Measurements from ENCODE around the gene DLG2.

The DLG2 gene

DNA sequence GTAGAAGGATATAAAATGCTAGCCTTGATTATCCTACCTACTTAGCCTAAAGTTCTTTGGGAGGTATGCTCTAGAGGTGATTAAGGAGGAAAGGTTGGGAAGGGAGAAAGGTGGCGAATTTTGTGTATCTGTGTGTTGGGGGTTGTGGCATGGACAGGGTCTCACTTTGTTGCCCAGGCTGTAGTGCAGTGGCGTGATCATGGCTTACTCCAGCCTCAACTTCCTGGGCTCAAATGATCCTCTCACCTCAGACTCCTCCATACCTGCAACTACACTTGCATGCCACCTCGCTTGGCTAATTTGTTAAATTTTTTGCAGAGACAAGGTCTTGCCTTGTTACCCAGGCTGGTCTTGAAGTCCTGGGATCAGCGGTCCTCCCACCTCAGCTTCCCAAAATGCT lies 1094.8 kb downstream of the DLG2 start:
- no peak for FAIRE-seq

DNA sequence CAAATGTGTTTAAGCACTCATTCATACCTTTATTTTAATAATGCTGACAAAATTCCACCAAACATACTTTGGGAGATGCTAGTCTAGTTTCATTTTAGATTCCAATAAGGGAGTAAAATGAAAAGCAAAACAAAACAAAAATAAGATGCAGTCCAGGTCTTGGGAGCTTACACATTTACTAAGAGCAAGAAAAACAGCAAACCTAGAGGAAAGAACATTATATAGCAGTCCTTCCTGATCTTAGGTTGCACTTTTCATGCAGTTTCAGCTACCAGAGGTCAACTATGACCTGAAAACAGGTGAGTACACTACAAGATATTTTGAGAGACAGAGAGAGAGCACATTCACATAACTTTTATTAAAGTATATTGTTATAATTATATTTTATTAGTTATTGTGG lies 1100.9 kb downstream of the DLG2 start:
- FAIRE-seq: no peak

DNA sequence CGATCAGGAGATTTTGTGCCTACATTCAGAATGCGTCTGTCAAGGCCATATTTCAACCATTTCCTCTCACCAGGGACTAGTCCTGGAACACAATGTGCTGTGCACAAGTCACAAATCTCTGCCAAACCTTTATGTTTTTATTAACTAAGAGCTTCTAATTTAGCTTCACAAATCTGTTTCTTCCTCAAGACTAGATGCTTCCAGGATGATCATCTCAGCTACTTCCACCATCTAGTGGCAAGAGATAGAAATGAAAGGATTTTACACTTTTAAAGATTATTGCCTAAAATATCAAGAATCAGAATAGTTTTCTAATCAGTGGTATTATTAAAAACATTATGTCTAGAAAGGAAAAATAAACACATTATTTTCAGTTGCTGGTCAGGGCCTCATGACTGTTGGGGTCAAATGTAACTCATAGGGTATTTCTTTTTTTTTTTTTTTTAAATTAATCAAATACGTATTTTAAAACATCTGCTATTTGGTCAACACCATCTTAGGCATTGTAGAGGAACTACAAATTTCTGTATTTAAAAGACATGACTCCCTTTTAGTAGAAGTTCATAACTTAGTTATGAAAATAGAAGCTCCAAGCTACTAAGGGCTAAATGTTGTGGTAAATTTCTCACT lies 1102.6 kb downstream of the DLG2 start:
- FAIRE-seq: peak; percentile 70

DNA sequence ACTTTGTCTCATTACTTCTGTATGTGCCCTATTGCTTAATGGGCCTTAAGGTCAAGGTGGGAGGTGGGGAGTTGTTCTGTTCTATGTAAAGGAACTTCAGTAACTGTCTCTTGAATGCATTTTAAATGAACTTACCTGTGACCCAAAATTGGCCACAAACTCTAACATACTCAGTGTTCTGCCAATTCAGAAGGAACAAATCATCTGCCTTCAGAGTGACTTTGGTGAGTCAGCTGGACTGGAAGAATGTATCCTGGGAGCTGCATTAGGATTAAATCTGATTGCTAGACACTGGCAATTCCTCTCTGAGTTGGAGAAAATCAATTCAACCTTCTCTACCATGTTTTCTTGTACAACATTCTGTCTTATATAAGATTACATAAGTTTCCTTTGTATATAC lies 1104.8 kb downstream of the DLG2 start:
- FAIRE-seq: no peak

DNA sequence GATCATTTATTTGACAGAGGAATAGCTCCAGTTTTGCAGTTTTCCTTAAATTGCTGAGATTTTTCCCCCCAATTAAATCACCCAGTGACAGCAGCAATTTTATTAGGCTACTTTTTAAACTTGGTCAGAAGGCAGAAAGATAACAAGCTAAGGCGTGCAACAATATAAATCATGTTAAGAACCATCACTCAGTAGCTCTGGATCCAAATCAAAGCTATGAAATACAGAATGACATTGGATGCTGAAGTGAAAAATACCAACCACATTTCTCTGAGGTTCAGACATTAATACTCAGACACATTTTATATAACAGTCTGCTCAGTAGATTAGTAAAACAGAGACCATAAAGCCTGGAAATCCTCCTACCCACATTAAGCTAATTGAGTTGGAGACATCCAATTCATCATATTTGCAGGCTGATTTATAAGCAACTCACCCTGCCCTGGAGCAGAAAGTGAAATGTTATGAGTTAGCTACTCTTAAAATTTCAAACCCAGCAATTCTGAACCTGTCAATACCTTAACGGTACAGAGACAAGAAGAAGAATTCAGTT lies 1108.4 kb downstream of the DLG2 start:
- FAIRE-seq: no peak

DNA sequence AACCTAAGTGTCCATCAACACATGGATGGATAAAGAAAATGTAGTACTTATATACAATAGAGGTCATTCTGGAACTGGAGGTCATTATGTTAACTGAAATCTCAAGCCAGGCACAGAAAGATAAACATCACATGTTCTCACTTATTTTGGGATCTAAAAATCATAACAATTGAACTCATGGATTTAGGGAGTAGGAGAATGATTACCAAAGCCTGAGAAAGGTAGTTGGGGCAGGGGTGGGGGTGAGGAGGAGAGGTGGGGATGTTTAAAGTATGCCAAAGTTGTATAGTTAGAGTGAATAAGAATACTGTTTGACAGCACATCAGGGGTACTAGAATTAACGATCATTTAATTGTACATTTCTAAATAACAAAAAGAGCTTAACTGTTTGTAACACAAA lies 1112.7 kb downstream of the DLG2 start:
- FAIRE-seq: no peak

DNA sequence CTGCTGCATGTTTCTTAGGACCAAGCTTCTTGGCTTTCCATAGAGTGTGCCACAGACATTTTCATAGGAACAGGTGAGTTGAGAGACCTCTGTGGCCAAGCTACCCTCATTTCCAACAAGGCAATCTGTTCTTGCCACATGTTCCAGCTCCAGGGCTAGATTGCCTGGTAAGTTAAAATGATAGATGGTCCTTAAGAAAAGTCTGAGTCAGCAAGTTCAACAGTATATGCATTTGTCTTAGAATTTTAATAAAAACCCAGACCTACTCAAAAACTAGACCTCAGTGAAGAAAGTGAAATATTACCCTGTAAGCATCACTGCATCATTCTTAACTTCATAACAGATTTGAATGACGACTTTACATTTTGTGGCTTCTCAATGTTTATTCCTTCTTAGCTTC lies 1123.6 kb downstream of the DLG2 start:
- FAIRE-seq: no peak

DNA sequence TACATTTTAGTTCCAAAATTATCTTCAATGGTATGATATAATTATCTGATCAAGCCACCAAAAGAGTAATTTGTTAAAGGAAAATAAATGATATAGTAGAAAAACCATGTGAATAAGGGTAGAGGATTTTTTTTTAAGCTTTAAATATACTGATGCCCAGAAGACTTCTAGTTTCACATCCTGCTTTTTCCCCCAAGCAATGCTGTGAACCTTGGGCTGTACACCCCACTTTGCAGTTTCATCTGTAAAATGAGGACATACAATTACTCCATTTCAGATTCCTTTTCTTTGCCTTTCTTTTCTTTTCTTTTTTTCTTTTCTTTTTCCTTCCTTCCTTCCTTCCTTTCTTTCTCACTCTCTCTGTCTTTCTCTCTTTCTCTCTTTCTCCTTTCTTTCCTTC lies 1125.4 kb downstream of the DLG2 start:
- FAIRE-seq: no peak

DNA sequence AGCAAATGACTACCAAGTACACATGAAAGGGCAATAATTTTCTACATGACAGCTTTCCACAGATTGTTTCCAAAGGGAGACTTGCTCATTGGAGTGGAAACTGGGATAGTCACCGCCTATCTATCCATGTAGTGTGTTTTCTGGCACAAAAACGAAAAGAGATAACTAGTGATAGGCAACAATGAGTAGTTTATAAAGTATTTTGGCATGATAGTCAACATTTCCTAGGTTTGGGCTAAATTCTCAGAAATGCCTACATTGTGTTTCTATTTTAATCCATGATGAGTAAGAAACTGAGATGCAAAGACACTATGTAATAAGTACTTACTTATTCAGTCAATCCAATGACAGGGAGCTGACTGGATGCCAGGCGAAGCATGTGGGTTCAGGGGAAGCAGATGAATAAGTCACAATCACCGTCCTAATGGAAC lies 1129.1 kb downstream of the DLG2 start:
- FAIRE-seq: no peak

DNA sequence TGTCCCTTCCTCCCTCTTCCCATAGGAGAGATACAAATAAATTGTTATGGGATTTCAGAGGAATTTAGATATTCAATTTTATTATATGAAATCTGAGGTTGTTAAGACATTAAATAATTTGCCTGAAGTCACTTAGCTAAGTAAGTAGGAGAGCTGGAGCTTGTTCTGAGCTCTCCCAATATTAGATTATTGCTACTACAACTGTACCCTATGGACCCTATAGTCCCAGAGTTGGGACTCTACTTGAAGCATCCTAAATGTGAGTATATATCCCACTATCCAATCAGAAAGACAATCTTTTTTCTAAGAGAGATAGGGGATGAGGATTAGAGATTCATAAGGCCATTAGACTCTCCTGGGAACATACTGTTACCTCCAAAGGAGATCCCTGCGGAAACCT lies 1130.0 kb downstream of the DLG2 start:
- no peak for FAIRE-seq

DNA sequence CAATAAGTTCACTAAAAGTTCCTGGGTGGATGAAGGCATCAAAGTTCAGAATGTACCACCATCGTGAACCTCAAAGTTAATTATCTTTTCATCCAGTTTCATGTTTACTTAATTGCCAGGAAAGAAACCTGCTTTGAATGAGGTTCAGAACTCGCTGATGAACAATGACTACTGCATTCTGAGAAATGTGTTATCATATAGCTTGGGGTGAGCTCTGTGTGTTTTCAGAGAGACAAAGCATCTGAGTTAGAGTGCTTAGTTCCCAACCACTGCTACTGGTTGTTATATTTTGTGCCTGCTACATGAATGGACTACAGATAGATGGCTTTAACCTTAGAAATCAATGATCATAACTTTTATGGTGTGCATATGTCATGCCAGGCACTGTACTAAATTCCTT lies 1131.0 kb downstream of the DLG2 start:
- no peak for FAIRE-seq

DNA sequence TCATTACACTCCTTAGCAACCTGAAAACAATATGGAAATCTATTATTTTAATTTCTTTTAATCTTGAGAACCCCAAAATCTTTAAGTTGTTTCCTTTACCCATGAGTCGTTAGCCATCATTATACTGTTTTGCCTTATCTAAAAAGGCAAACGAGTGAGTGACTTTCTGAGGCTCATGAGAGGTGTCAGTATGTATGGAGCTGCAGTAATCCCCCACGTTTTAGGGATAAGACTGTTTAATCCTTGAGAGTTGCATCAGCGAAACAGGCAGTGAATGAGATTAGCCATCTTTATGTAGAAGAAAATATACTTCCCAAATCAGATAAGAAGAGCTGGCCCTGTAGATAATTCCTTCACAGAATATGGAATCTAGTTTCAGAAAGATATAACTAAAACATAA lies 1147.0 kb downstream of the DLG2 start:
- FAIRE-seq: no peak

DNA sequence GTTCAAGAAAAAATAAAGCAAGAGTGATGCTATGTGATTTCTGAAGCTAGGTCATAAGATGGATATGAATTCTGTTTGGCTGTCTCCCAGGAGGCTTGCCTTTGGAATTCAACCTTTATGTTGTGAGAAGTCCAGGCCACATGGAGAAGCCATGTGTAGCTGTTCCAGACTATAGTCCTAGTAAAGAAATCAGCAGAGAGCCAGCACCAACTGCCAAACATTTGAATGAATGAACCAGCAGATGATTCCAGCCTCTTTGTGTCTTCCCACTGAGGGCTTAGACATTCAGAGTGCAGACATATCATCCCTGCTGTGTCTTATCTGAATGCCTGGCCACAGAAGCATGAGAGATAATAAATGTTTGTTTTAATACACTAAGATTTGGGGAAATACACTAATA lies 1150.6 kb downstream of the DLG2 start:
- no peak for FAIRE-seq

DNA sequence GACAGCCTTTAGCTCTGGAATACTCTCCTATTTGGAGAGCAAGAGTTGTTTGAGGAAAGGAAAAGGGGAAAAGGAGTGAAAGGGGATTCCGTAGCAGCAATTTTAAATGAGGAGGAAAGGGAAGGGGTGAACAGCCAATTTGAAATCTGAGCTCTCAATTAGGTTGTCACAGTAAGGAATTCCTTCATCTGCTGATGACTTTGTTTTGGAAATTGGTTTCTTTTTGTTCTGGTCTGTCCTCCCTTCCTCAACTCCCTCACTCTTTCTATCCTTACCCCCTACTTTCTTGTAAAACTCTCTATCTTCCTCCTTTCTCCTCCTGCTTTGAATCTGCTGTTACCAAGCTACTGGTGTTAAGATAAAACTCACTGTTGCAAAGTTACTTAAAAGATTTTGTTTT lies 1155.6 kb downstream of the DLG2 start:
- no peak for FAIRE-seq

DNA sequence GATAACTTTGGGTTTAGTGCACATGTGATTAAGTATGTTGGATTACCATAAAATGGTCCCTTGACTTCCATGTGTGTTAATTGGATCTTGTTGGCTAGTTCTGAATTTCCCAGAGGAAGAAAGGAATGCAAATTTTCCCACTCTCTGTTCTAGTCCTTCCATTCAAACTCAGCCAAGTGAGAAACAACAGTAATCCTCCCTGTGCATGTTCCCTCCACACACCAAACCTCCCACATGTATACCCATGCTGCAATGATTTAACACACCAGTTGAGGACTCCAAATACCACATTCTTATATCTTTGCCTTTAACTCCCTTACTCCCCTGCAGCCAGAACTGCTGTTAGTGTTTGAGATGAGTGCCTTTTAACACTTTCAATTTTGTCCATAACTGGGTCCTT lies 1158.9 kb downstream of the DLG2 start:
- no peak for FAIRE-seq

DNA sequence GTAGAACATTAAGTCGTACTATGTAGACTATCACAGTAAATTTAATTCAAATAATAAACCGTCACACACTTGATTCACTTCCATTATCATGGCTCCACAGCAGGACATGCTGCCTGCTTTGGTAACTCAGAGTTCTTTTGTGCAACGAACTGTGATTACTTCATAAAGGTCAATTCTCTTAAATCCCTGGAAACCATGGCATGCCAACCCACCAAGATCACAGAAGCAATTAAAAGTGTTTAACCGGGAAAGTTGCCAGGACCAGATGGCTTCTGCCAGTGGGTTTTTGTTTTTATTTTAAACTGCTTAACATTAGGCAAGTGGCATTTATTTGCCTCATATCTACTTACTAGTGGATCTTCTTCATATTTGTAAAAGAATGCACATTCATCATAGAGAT lies 1162.1 kb downstream of the DLG2 start:
- no peak for FAIRE-seq

DNA sequence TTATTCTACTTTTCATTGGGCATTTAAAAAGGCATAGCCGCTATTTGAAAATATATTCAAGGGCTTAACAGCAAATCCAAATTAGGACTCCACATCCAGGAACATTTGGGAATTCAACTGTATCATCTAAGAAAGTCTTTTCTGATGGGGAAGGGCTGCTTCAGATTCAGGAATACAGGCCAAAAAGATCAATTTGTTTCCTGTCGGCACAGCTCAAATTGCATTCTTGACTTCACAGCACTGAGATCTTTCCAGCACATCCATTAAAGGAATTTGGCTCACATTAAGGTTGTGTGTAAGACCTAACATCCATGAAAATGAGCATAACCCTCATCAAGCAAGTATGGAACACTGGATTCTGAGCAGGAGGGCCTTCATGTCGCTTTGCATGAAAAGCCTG lies 1171.5 kb downstream of the DLG2 start:
- no peak for FAIRE-seq

DNA sequence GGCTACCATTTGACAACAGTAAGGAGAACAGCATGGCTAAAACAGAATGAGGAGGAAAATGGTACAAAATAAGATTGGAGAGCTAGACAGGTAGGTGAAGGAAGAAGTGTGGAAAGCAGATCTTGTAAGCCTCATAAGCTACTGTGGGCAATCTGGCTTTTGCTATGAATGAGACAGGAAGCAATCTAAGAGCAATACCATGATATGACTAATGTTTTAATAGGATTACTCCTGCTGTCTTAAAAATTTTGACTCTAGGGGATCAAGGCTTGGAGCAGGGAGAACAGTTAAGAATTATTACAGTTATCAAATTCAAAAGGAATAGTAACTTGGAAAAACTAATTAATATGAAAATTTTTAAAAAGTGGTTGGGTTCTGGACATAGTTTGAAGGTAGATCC lies 1174.9 kb downstream of the DLG2 start:
- FAIRE-seq: no peak

DNA sequence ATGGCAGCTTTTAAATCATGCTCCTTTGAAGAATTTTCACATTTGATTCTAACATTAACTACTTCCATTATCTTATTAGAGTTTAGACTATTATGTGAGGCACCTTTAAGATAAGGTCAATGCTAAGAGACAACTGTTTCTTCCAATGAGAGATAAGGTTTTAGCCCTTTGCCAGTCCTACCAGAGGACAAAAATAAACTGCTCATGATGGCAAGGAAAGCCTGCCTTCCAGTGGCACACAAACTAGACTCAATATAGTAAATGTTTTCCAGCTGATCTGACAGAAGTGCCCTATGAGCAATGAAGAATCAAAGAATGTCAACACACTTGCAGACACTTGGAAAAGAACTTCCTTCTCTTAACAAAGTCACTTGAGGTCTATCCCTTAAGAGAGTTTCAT lies 1188.6 kb downstream of the DLG2 start:
- no peak for FAIRE-seq

DNA sequence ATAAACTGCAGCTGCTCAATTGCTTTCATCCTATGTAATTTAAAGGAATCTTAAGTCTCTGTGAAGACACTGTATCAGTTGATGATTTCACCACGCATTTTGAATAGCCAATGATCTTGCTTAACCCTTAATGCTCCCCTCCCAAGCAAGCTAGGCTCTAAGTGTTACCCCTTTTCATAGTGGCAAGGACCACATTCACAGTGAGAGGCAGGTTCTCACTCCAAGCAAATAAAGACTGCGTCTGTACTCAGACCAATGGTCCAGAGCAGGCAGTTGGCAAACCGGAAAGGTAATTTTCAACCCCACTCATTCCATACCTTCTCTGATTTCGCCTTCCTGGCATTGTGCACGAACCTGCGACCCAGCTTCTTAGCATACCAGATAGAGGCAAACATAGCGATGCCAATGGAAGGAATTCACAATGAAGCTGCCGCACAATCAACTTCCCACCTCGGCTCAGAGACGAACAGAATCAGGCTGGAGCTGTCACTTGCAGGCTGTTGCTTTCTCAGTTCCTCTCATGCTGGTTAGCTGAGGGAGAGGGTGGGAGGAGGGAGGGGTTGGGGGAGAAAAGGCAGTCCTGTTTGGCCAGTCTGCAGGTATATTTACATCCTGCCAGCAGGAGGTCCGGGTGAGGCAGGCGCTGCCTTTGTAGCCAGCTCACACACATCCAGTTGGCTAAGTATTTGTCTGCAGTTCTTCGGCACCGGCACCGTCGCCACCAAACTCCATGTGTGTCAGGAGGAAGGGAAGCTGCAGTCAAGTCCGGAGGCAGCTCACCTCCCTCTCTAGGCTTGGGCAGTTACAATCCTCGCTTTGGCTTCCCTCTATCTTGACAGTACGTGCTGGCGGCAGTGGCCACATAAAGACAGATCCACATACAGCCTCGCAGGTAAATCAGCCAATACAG lies 1189.8 kb downstream of the DLG2 start:
- no peak for FAIRE-seq

DNA sequence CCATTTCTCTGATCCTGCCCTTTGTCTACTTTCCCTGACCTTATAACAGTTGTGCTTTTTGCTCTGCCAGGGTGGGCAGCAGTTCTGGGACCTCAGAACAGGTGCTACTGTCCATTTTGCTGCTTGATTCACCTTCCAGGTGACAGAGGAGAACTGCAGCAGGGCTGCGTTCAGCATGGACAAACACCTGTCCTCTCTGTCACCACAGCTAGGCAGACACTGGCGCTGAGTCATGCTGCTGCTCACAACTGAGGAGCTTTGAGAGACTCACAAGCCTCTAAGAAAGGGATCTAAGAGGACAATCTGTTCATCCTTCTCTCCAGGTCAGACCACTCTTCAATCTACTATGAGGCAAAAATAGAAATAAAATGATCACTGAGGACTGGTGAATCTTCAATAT lies 1196.5 kb downstream of the DLG2 start:
- no peak for FAIRE-seq

DNA sequence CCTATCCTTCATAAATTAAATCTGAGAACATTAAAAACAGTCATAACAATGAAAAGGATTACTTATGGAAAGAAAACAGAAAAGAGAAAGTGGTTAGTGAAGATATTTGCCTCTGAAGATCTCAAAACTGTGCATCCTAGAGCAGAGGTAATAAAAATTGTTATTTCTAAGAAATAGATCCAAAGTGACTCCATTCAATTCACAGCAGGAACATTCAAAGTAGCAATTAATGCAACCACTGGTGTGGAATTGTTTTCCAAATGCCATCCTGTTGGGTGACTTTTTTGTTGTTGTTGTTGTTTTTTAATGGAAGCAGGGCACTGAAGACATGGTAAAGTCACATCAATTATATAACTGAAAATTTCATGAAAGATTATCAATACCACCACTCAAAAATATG lies 1201.5 kb downstream of the DLG2 start:
- no peak for FAIRE-seq

DNA sequence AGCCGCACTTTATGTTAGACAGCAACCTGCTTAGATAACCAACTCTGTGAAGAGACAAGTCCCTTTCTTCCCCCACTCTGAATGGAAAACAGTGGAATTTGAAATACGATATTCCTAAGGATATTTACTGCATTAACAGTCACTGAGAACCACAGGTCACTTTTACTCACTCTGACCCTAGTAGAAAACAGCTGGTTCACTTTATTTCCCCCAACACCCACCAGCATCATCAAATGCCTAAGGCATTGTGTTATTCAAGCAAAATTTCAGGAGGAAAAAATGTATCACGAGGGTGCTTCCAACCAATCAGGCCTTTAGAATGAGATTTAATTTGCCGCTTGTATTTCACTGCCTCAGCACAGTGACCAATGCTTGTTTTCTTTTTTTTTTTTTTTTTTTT lies 1206.9 kb downstream of the DLG2 start:
- no peak for FAIRE-seq

DNA sequence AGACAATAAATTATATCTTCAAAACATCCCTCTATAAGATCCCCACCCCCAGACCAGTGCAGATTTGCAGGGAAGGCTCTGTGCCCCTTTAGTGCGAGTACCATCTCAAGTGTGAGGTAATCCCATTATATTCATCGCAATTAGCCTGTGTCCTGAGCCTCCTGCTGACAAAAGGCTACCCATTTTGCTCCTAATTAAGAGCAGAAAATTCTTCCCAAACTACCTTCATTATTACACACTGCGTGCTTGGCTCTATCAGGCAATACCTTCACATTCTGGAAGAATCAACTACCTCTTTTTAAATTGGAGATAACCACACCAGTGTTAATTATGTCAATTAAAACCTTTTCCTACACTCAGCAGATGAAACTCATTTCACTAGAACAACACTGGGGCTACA lies 1207.5 kb downstream of the DLG2 start:
- FAIRE-seq: no peak

All from endometrium (tissue), 2 donors.